HG03045 (cell line): ENCODE measurements around the gene NRCAM.

Source experiments
- ATAC-seq: cut with Tn5 transposase; IDR thresholded peaks from one replicate; pipeline ENCODE4 v1.9.1; 2021; ENCODE audit warnings: mild to moderate bottlenecking, moderate library complexity; ENCODE audit not compliant: unreplicated experiment

The NRCAM gene

GRCh38 chr7:108425714-108426275 is 30.4 kb downstream of the NRCAM start:
- no peak for ATAC-seq

GRCh38 chr7:108424013-108424412 is 32.2 kb downstream of the NRCAM start:
- ATAC-seq, result no peak

GRCh38 chr7:108423089-108423989 is 32.9 kb downstream of the NRCAM start:
- ATAC-seq, result no peak

GRCh38 chr7:108421720-108422331 is 34.4 kb downstream of the NRCAM start:
- ATAC-seq, result no peak

- ATAC-seq, result no peak
Measured at GRCh38 chr7:108419961-108420908, 36.0 kb downstream of the NRCAM start.

- no peak for ATAC-seq
Measured at GRCh38 chr7:108418946-108419345, 37.3 kb downstream of the NRCAM start.

- no peak for ATAC-seq
Measured at GRCh38 chr7:108417926-108418325, 38.3 kb downstream of the NRCAM start.

- ATAC-seq, result no peak
Measured at GRCh38 chr7:108417144-108417543, 39.1 kb downstream of the NRCAM start.

- ATAC-seq, result peak; percentile 72
Measured at GRCh38 chr7:108415821-108416536, 40.3 kb downstream of the NRCAM start.

GRCh38 chr7:108415084-108415483 is 41.2 kb downstream of the NRCAM start:
- no peak for ATAC-seq

GRCh38 chr7:108413782-108414492 is 42.3 kb downstream of the NRCAM start:
- no peak for ATAC-seq

GRCh38 chr7:108413337-108413736 is 42.9 kb downstream of the NRCAM start:
- no peak for ATAC-seq

GRCh38 chr7:108409146-108409545 is 47.1 kb downstream of the NRCAM start:
- ATAC-seq, result no peak

- ATAC-seq, result no peak
Measured at GRCh38 chr7:108408296-108408991, 47.8 kb downstream of the NRCAM start.

GRCh38 chr7:108407676-108408075 is 48.6 kb downstream of the NRCAM start:
- no peak for ATAC-seq

GRCh38 chr7:108406222-108406890 is 49.9 kb downstream of the NRCAM start:
- no peak for ATAC-seq

- no peak for ATAC-seq
Measured at GRCh38 chr7:108404509-108405420, 51.5 kb downstream of the NRCAM start.
